ENCODE measurements around the gene NKIRAS2. TPM values are rescaled to one million over a fixed set of nuclear protein-coding genes. Genes with fewer than 3 reads are reported as not detected.
A peak's percentile ranks its signal among the peaks of the same experiment; 100 is the strongest.

Gene NKIRAS2
- total and polyA plus RNA-seq, 2 donors (not counting 1 experiment from before 2014, with no cell fraction given) = 18.8 to 37.7 TPM

GRCh38 chr17:42072323-42073187 is 52.7 kb downstream of the NKIRAS2 start:
- Histone ChIP-seq H3K4me1 (ENCODE audit: control insufficient read depth, extremely low read depth, insufficient read depth, low read length) (no peaks in the 10 kb centered on the region), H3K27me3 (ENCODE audit: control insufficient read depth, insufficient read depth, low read length) (peaks cover 37% of the 10 kb centered on the region), H3K9ac (ENCODE audit: insufficient read depth, low read length) (no peak overlapping the region), H3K9me3 (ENCODE audit: control insufficient read depth, insufficient read depth, low read depth, low read length) (no peaks in the 10 kb centered on the region), H4K20me1 (ENCODE audit: control insufficient read depth, extremely low read depth, insufficient read depth, low read length) (no peaks in the 10 kb centered on the region), H3K27ac (ENCODE audit: insufficient read depth, low read length) (no peak overlapping the region), H3K36me3 (ENCODE audit: control insufficient read depth, insufficient read depth, low read length) (no peaks in the 10 kb centered on the region), H2AFZ (ENCODE audit: low read length) (no peak overlapping the region), H3K79me2 (ENCODE audit: control insufficient read depth, insufficient read depth, low read length) (no peaks in the 10 kb centered on the region), H3K4me3 (replicated peaks in 1 of 4; ENCODE audit: control extremely low read depth in 1 of 4, insufficient read depth in 1 of 4, low read depth in 3 of 4, low read length in 4 of 4) (no peak overlapping the region), H3K4me2 (ENCODE audit: extremely low read depth, insufficient read depth, low read length) (no peak overlapping the region)
- TF ChIP-seq EZH2 (IDR thresholded peaks at IDR 0.05; ENCODE audit: low read length, missing control alignments) (peak; percentile 42), CTCF (conservative IDR thresholded peaks at IDR 0.05 in 1 of 2, IDR thresholded peaks at IDR 0.05 in 1 of 2; ENCODE audit: low read depth in 1 of 2, low read length in 2 of 2) (peak in 1 of 2 donors; percentile 3)
- no peak for DNase-seq (ENCODE audit: low read depth in 2 of 2)

Other genes with a start within 250 kb of the NKIRAS2 start
- gene JUP, start 233.4 kb upstream of the NKIRAS2 start, total RNA-seq = 6.4 and 13.2 TPM in 2 replicates
- 3.2 and 12.6 TPM in 2 replicates for gene JUP, start 233.4 kb upstream of the NKIRAS2 start, polyA plus RNA-seq
- gene P3H4, start 208.1 kb upstream of the NKIRAS2 start, total RNA-seq = 36.8 and 42.1 TPM in 2 replicates
- 29.1 and 37.0 TPM in 2 replicates for gene P3H4, start 208.1 kb upstream of the NKIRAS2 start, polyA plus RNA-seq
- gene FKBP10, start 207.1 kb upstream of the NKIRAS2 start, total RNA-seq = 182 and 211 TPM in 2 replicates
- gene FKBP10, start 207.1 kb upstream of the NKIRAS2 start, polyA plus RNA-seq = 242 and 262 TPM in 2 replicates
- gene NT5C3B, start 183.9 kb upstream of the NKIRAS2 start, total RNA-seq = 61.9 and 88.1 TPM in 2 replicates
- gene NT5C3B, start 183.9 kb upstream of the NKIRAS2 start, polyA plus RNA-seq = 83.5 and 101 TPM in 2 replicates
- gene KLHL10, start 182.3 kb upstream of the NKIRAS2 start, total RNA-seq = 0.26 and 0.33 TPM in 2 replicates
- 0.20 and 0.33 TPM in 2 replicates for gene KLHL10, start 182.3 kb upstream of the NKIRAS2 start, polyA plus RNA-seq
- gene KLHL11, start 154.7 kb upstream of the NKIRAS2 start, total RNA-seq = 24.4 and 28.2 TPM in 2 replicates
- gene KLHL11, start 154.7 kb upstream of the NKIRAS2 start, polyA plus RNA-seq = 8.1 and 8.7 TPM in 2 replicates
- gene ACLY, start 101.1 kb upstream of the NKIRAS2 start, total RNA-seq = 108 and 312 TPM in 2 replicates
- gene ACLY, start 101.1 kb upstream of the NKIRAS2 start, polyA plus RNA-seq = 225 and 241 TPM in 2 replicates
- gene ODAD4, start 89.5 kb upstream of the NKIRAS2 start, total RNA-seq = 0.99 and 1.3 TPM in 2 replicates
- gene ODAD4, start 89.5 kb upstream of the NKIRAS2 start, polyA plus RNA-seq = 0.36 and 0.50 TPM in 2 replicates
- 50.6 and 60.4 TPM in 2 replicates for gene CNP, start 53.3 kb upstream of the NKIRAS2 start, total RNA-seq
- 57.7 and 59.9 TPM in 2 replicates for gene CNP, start 53.3 kb upstream of the NKIRAS2 start, polyA plus RNA-seq
- gene DNAJC7, start 2.7 kb upstream of the NKIRAS2 start, total RNA-seq = 59.6 and 78.8 TPM in 2 replicates
- gene DNAJC7, start 2.7 kb upstream of the NKIRAS2 start, polyA plus RNA-seq = 53.5 and 56.4 TPM in 2 replicates
- gene C17orf113, start 30.5 kb downstream of the NKIRAS2 start, total RNA-seq = 0.26 and 0.66 TPM in 2 replicates
- gene C17orf113, start 30.5 kb downstream of the NKIRAS2 start, polyA plus RNA-seq = 0.02 and 0.07 TPM in 2 replicates
- gene ZNF385C, start 78.4 kb downstream of the NKIRAS2 start, total RNA-seq = under 0.01 TPM in 1 of 2 replicates, not detected in the other
- 0.03 TPM in 1 of 2 replicates, not detected in the other for gene ZNF385C, start 78.4 kb downstream of the NKIRAS2 start, polyA plus RNA-seq
- 12.3 and 18.3 TPM in 2 replicates for gene DHX58, start 92.6 kb downstream of the NKIRAS2 start, total RNA-seq
- 7.1 and 8.0 TPM in 2 replicates for gene DHX58, start 92.6 kb downstream of the NKIRAS2 start, polyA plus RNA-seq
- gene KAT2A, start 101.3 kb downstream of the NKIRAS2 start, total RNA-seq = 7.4 and 7.8 TPM in 2 replicates
- 9.1 and 11.8 TPM in 2 replicates for gene KAT2A, start 101.3 kb downstream of the NKIRAS2 start, polyA plus RNA-seq
- not detected in 2 replicates for gene HSPB9, start 102.7 kb downstream of the NKIRAS2 start, total RNA-seq
- gene HSPB9, start 102.7 kb downstream of the NKIRAS2 start, polyA plus RNA-seq = not detected in 2 replicates
- gene RAB5C, start 134.9 kb downstream of the NKIRAS2 start, total RNA-seq = 44.7 and 65.2 TPM in 2 replicates
- gene RAB5C, start 134.9 kb downstream of the NKIRAS2 start, polyA plus RNA-seq = 162 and 197 TPM in 2 replicates
- not detected in 2 replicates for gene KCNH4, start 161.1 kb downstream of the NKIRAS2 start, total RNA-seq
- gene KCNH4, start 161.1 kb downstream of the NKIRAS2 start, polyA plus RNA-seq = 0.01 and 0.03 TPM in 2 replicates
- gene HCRT, start 165.4 kb downstream of the NKIRAS2 start, total RNA-seq = not detected in 2 replicates
- not detected in 2 replicates for gene HCRT, start 165.4 kb downstream of the NKIRAS2 start, polyA plus RNA-seq
- 20.0 and 26.6 TPM in 2 replicates for gene GHDC, start 174.4 kb downstream of the NKIRAS2 start, total RNA-seq
- 6.1 and 6.7 TPM in 2 replicates for gene GHDC, start 174.4 kb downstream of the NKIRAS2 start, polyA plus RNA-seq